ENCODE data around the gene ATP10B. TPM values are rescaled to one million over a fixed set of nuclear protein-coding genes. Genes with fewer than 3 reads are reported as not detected.

ATP10B gene
- total and polyA plus RNA-seq, 2 of the 13 experiments (the other 11 are each of a cell fraction or from before 2014, with no cell fraction given), result not detected

DNA sequence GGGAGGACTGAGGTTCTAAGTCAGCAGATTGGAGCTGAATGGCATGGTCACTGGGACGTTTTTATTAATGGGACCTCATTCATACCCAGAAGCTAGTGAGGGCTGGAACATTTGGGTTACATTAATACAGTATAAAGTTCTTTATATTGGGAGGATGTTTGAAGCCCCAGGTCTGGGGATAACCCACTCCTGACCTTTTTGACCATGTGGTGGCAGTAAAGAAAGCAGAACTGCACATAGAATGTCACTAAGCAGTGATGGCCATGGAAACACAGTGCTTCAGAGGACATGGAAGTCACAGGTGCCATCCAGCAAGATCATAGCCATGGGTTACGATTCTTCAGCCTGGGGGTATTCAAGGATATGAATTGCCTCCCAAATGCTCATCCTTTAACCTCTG lies 176.0 kb downstream of the ATP10B start:
- in situ Hi-C loops (cut with HindIII; ENCODE audit: extremely low pct_ligation_motif_present, low pct_unique_long_range_greater_than_20kb) (no loop called here), intact Hi-C loops (cut with micrococcal nuclease; ENCODE audit: unreplicated experiment) (no loop called here)
- H3K79me2 ChIP-seq (ENCODE audit: insufficient read depth, low read length), result no peaks in the 10 kb centered on the region
- no peak overlapping the region for H2AFZ ChIP-seq (ENCODE audit: low read length)
- FAIRE-seq (no peak), DNase-seq (ENCODE audit: low spot score) (no peak), ATAC-seq (peak; percentile 75)
- H4K20me1 ChIP-seq (ENCODE audit: insufficient read depth, low read length), result no peaks in the 10 kb centered on the region
- no peak overlapping the region for H3K4me2 ChIP-seq (ENCODE audit: low read depth, low read length)
- H3K27ac ChIP-seq (ENCODE audit: extremely low read length, insufficient read depth, low read length), result no peak overlapping the region
- H3K4me1 ChIP-seq (ENCODE audit: insufficient read depth, low read length), result no peaks in the 10 kb centered on the region
- no peak overlapping the region for H3K4me3 ChIP-seq (replicated peaks in 1 of 3; ENCODE audit: insufficient read depth in 1 of 3, low read depth in 2 of 3, low read length in 3 of 3)
- TF ChIP-seq, protein P1, sequence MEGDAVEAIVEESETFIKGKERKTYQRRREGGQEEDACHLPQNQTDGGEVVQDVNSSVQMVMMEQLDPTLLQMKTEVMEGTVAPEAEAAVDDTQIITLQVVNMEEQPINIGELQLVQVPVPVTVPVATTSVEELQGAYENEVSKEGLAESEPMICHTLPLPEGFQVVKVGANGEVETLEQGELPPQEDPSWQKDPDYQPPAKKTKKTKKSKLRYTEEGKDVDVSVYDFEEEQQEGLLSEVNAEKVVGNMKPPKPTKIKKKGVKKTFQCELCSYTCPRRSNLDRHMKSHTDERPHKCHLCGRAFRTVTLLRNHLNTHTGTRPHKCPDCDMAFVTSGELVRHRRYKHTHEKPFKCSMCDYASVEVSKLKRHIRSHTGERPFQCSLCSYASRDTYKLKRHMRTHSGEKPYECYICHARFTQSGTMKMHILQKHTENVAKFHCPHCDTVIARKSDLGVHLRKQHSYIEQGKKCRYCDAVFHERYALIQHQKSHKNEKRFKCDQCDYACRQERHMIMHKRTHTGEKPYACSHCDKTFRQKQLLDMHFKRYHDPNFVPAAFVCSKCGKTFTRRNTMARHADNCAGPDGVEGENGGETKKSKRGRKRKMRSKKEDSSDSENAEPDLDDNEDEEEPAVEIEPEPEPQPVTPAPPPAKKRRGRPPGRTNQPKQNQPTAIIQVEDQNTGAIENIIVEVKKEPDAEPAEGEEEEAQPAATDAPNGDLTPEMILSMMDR (CRISPR knock-in tag; IDR thresholded peaks at IDR 0.05), result 0 out of 2 replicates have a peak, but pooled peaks have one; percentile 18
- TF ChIP-seq NCOA2 (CRISPR knock-in tag; IDR thresholded peaks at IDR 0.05) (no peak), STAG1 (CRISPR knock-in tag; IDR thresholded peaks at IDR 0.05) (peak; percentile 43)
- ChIA-PET POLR2A (no interaction called here), CTCF (ENCODE audit: low intra/inter-chr PET ratio, low total read pairs) (no interaction called here)
- H3K36me3 ChIP-seq (replicated peaks in 1 of 2; ENCODE audit: control insufficient read depth in 1 of 2, insufficient read depth in 2 of 2, low read length in 2 of 2), result no peaks in the 10 kb centered on the region
- BruUV-seq (replicated peaks), result no TSS peak
- H3K9me3 ChIP-seq (ENCODE audit: low read length), result no peaks in the 10 kb centered on the region
- WGBS (ENCODE audit: low lambda C conversion rate), result 8% methylated on average over 2 of the region's 2 CpGs
- no peaks in the 10 kb centered on the region for H3K27me3 ChIP-seq (ENCODE audit: control insufficient read depth in 1 of 2, insufficient read depth in 2 of 2, low read length in 2 of 2)
- no peak overlapping the region for H3K9ac ChIP-seq (ENCODE audit: insufficient read depth, low read depth, low read length)

DNA sequence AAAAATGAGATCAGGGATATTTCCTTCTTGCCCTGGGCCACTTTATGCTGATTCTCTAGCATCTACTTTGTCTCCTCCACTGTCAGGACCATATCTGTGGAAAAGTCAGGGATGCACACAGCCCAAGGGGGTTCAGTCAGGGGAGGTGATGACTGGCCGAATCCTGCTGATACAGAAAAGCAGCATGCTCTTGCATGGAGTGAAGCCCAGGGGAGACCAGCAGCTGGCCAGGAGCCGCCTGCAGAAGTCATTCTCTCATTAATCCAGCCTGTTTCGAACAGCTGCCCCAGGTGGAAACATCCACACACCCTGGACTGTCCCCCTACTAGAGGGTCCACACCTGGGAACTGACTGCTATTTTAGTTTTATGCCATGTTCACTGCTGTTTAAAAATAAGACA lies 177.1 kb downstream of the ATP10B start:
- ATAC-seq, result no peak
- Histone ChIP-seq H3K27ac (ENCODE audit: extremely low read length, insufficient read depth, low read length) (no peak overlapping the region), H3K4me3 (replicated peaks in 1 of 3; ENCODE audit: insufficient read depth in 1 of 3, low read depth in 2 of 3, low read length in 3 of 3) (no peak overlapping the region), H4K20me1 (ENCODE audit: insufficient read depth, low read length) (no peaks in the 10 kb centered on the region), H3K9me3 (ENCODE audit: low read length) (no peaks in the 10 kb centered on the region), H3K4me1 (ENCODE audit: insufficient read depth, low read length) (no peaks in the 10 kb centered on the region), H3K4me2 (ENCODE audit: low read depth, low read length) (no peak overlapping the region), H3K9ac (ENCODE audit: insufficient read depth, low read depth, low read length) (no peak overlapping the region), H3K79me2 (ENCODE audit: insufficient read depth, low read length) (no peaks in the 10 kb centered on the region), H2AFZ (ENCODE audit: low read length) (no peak overlapping the region), H3K36me3 (replicated peaks in 1 of 2; ENCODE audit: control insufficient read depth in 1 of 2, insufficient read depth in 2 of 2, low read length in 2 of 2) (no peaks in the 10 kb centered on the region), H3K27me3 (ENCODE audit: control insufficient read depth in 1 of 2, insufficient read depth in 2 of 2, low read length in 2 of 2) (no peaks in the 10 kb centered on the region)
- ChIA-PET POLR2A (no interaction called here), CTCF (ENCODE audit: low intra/inter-chr PET ratio, low total read pairs) (no interaction called here)
- DNase-seq (ENCODE audit: low spot score), result no peak
- no TSS peak for BruUV-seq (replicated peaks)
- FAIRE-seq, result no peak
- in situ Hi-C loops (cut with HindIII; ENCODE audit: extremely low pct_ligation_motif_present, low pct_unique_long_range_greater_than_20kb) (no loop called here), intact Hi-C loops (cut with micrococcal nuclease; ENCODE audit: unreplicated experiment) (no loop called here)
- 0% methylated on average over 2 of the region's 3 CpGs for whole genome bisulfite sequencing (ENCODE audit: low lambda C conversion rate)
- TF ChIP-seq, protein P2, sequence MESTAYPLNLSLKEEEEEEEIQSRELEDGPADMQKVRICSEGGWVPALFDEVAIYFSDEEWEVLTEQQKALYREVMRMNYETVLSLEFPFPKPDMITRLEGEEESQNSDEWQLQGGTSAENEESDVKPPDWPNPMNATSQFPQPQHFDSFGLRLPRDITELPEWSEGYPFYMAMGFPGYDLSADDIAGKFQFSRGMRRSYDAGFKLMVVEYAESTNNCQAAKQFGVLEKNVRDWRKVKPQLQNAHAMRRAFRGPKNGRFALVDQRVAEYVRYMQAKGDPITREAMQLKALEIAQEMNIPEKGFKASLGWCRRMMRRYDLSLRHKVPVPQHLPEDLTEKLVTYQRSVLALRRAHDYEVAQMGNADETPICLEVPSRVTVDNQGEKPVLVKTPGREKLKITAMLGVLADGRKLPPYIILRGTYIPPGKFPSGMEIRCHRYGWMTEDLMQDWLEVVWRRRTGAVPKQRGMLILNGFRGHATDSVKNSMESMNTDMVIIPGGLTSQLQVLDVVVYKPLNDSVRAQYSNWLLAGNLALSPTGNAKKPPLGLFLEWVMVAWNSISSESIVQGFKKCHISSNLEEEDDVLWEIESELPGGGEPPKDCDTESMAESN (CRISPR knock-in tag; conservative IDR thresholded peaks at IDR 0.05), result no peak
- TF ChIP-seq, protein P3, sequence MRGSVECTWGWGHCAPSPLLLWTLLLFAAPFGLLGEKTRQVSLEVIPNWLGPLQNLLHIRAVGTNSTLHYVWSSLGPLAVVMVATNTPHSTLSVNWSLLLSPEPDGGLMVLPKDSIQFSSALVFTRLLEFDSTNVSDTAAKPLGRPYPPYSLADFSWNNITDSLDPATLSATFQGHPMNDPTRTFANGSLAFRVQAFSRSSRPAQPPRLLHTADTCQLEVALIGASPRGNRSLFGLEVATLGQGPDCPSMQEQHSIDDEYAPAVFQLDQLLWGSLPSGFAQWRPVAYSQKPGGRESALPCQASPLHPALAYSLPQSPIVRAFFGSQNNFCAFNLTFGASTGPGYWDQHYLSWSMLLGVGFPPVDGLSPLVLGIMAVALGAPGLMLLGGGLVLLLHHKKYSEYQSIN (CRISPR knock-in tag; IDR thresholded peaks at IDR 0.05; ENCODE audit: borderline replicate concordance), result no peak
- TF ChIP-seq ZNF605 (CRISPR knock-in tag; IDR thresholded peaks at IDR 0.05), result no peak
- TF ChIP-seq TAF1 (CRISPR knock-in tag; IDR thresholded peaks at IDR 0.05), result no peak
- TF ChIP-seq, protein P4, sequence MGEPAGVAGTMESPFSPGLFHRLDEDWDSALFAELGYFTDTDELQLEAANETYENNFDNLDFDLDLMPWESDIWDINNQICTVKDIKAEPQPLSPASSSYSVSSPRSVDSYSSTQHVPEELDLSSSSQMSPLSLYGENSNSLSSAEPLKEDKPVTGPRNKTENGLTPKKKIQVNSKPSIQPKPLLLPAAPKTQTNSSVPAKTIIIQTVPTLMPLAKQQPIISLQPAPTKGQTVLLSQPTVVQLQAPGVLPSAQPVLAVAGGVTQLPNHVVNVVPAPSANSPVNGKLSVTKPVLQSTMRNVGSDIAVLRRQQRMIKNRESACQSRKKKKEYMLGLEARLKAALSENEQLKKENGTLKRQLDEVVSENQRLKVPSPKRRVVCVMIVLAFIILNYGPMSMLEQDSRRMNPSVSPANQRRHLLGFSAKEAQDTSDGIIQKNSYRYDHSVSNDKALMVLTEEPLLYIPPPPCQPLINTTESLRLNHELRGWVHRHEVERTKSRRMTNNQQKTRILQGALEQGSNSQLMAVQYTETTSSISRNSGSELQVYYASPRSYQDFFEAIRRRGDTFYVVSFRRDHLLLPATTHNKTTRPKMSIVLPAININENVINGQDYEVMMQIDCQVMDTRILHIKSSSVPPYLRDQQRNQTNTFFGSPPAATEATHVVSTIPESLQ (CRISPR knock-in tag; conservative IDR thresholded peaks at IDR 0.05), result no peak
- no peak for TF ChIP-seq ZSCAN20 (CRISPR knock-in tag; IDR thresholded peaks at IDR 0.05; ENCODE audit: borderline replicate concordance)
- TF ChIP-seq, protein P5, sequence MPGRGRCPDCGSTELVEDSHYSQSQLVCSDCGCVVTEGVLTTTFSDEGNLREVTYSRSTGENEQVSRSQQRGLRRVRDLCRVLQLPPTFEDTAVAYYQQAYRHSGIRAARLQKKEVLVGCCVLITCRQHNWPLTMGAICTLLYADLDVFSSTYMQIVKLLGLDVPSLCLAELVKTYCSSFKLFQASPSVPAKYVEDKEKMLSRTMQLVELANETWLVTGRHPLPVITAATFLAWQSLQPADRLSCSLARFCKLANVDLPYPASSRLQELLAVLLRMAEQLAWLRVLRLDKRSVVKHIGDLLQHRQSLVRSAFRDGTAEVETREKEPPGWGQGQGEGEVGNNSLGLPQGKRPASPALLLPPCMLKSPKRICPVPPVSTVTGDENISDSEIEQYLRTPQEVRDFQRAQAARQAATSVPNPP (CRISPR knock-in tag; IDR thresholded peaks at IDR 0.05), result no peak
